GM12878 (cell line): ENCODE measurements around the gene DPF3. TPM values are rescaled to one million over a fixed set of nuclear protein-coding genes. Genes with fewer than 3 reads are reported as not detected.

Source experiments
- ATAC-seq: fragments of 200-7000 bp; cut with Tn5 transposase; 3 replicates; pipeline ENCODE4 v1.9.1; 2020; ENCODE audit warnings: mild to moderate bottlenecking, moderate library complexity
- BruUV-seq: library from RNA; stranded (reverse); fragments of 400-500 nt; replicated peaks from 2 replicates; lab custom pipeline; 2021; lab: Mats Ljungman, UMichigan
- CTCF ChIA-PET: fragments of 300-600 bp; sonication (Branson Sonifier 250); formaldehyde crosslinking; extraction: SDS; loops from one replicate; lab custom pipeline; 2021; ENCODE audit warnings: inconsistent platforms; lab: Yijun Ruan, JAX
- POLR2A ChIA-PET: fragments of 350-600 bp; formaldehyde crosslinking; extraction: SDS; loops from one replicate; lab custom pipeline; 2021; ENCODE audit warnings: inconsistent platforms; lab: Charles Lee
- RAD21 ChIA-PET: fragments of 300-600 bp; sonication (Branson Sonifier 250); formaldehyde crosslinking; loops from one replicate; lab custom pipeline; 2023; ENCODE audit warnings: antibody characterized with exemption; ENCODE audit not compliant: unreplicated experiment; lab: Charles Lee
- SMC1A ChIA-PET: fragments of 300-600 bp; sonication (Branson Sonifier 250); formaldehyde crosslinking; loops from one replicate; lab custom pipeline; 2023; ENCODE audit not compliant: unreplicated experiment, uncharacterized antibody; lab: Charles Lee
- DNase-seq: peaks from one replicate; pipeline ENCODE4 v3.0.0-alpha.2; 2011; ENCODE audit warnings: low read depth, low spot score
- FAIRE-seq: peaks from 3 replicates; lab custom pipeline; 2011; peaks lifted over from hg19 to GRCh38; lab: Jason Lieb, UNC
- H2AFZ ChIP-seq: 2 replicates; pipeline ENCODE4 v1.6.0; 2011; ENCODE audit warnings: low read depth, low read length, control low read depth; ENCODE audit not compliant: control insufficient read depth
- H3K27ac ChIP-seq: 2 replicates; pipeline ENCODE4 v1.5.1; 2011; ENCODE audit warnings: control low read depth; ENCODE audit not compliant: control insufficient read depth, insufficient read depth
- H3K27me3 ChIP-seq, 2 experiments: replicated peaks in 1 of 2; 2 replicates each; pipeline versions ENCODE4 v1.6.0 to v1.6.1; 2011; ENCODE audit warnings: low read length in 1 of 2; ENCODE audit not compliant: control insufficient read depth in 2 of 2, insufficient read depth in 2 of 2
- H3K36me3 ChIP-seq, 2 experiments: 2 replicates each; pipeline ENCODE4 v1.5.1; 2011; ENCODE audit warnings: low read length in 1 of 2; ENCODE audit not compliant: control insufficient read depth in 2 of 2, insufficient read depth in 2 of 2
- H3K4me1 ChIP-seq: 2 replicates; pipeline ENCODE4 v1.6.1; 2011; ENCODE audit warnings: mild to moderate bottlenecking, low read length, moderate library complexity, mixed read lengths; ENCODE audit not compliant: control insufficient read depth, insufficient read depth
- H3K4me2 ChIP-seq: 2 replicates; pipeline ENCODE4 v1.6.0; 2011; ENCODE audit warnings: control low read depth; ENCODE audit not compliant: control insufficient read depth, insufficient read depth
- H3K4me3 ChIP-seq: fragments of 200-600 bp; sonication (generic); 2 replicates; pipeline ENCODE4 v1.5.1; 2016
- H3K79me2 ChIP-seq: 2 replicates; pipeline ENCODE4 v1.6.0; 2011; ENCODE audit warnings: low read length; ENCODE audit not compliant: control insufficient read depth, insufficient read depth
- H3K9ac ChIP-seq: 2 replicates; pipeline ENCODE4 v1.8.0; 2011; ENCODE audit warnings: low read length, control low read depth, mixed read lengths; ENCODE audit not compliant: control insufficient read depth, insufficient read depth
- H3K9me3 ChIP-seq: replicated peaks from 3 replicates; pipeline ENCODE4 v1.5.1; 2011; ENCODE audit warnings: mild to moderate bottlenecking, low read length; ENCODE audit not compliant: control insufficient read depth, insufficient read depth
- H4K20me1 ChIP-seq: 2 replicates; pipeline ENCODE4 v1.6.0; 2011; ENCODE audit not compliant: control insufficient read depth, insufficient read depth
- BHLHE40 ChIP-seq, 2 experiments: fragments of 450-650 bp in 1 of 2; IDR thresholded peaks; 2 replicates each; pipeline ENCODE4 v1.6.1; 2011 to 2017; ENCODE audit warnings: low read depth in 2 of 2, borderline replicate concordance in 1 of 2, improper control_type of control experiment in 1 of 2, low read length in 1 of 2, mild to moderate bottlenecking in 1 of 2
- CBFB ChIP-seq: IDR thresholded peaks from 2 replicates; pipeline ENCODE4 v1.6.1; 2016; ENCODE audit warnings: antibody characterized with exemption, low read depth
- DPF2 ChIP-seq: fragments of 450-650 bp; IDR thresholded peaks from 2 replicates; pipeline ENCODE4 v1.6.1; 2017; ENCODE audit warnings: mild to moderate bottlenecking
- EED ChIP-seq: sonication (generic); IDR thresholded peaks from 2 replicates; pipeline ENCODE4 v1.6.1; 2016; ENCODE audit warnings: antibody characterized with exemption, low read depth
- EZH2 ChIP-seq: IDR thresholded peaks from 2 replicates; pipeline ENCODE4 v1.6.1; 2012; ENCODE audit warnings: low read depth, mild to moderate bottlenecking, control low read depth, inconsistent platforms, low read length, borderline replicate concordance; ENCODE audit not compliant: control insufficient read depth
- HCFC1 ChIP-seq: fragments of 150-350 bp; IDR thresholded peaks from 2 replicates; pipeline ENCODE4 v1.6.1; 2014; ENCODE audit warnings: low read length
- KLF5 ChIP-seq: fragments of 450-650 bp; IDR thresholded peaks from 2 replicates; pipeline ENCODE4 v1.6.1; 2014; ENCODE audit warnings: mild to moderate bottlenecking; ENCODE audit not compliant: partially characterized antibody
- NFYA ChIP-seq: IDR thresholded peaks from 2 replicates; pipeline ENCODE4 v1.6.1; 2011; ENCODE audit warnings: low read depth, mild to moderate bottlenecking, low read length, improper control_type of control experiment, borderline replicate concordance
- NKRF ChIP-seq: fragments of 450-650 bp; conservative IDR thresholded peaks from 2 replicates; pipeline ENCODE4 v1.6.1; 2017; ENCODE audit warnings: mild to moderate bottlenecking, moderate library complexity
- NR2C2 ChIP-seq: IDR thresholded peaks from 2 replicates; pipeline ENCODE4 v1.6.1; 2011; ENCODE audit warnings: borderline replicate concordance, low read depth; ENCODE audit not compliant: control insufficient read depth, insufficient read length
- SMAD5 ChIP-seq: IDR thresholded peaks from 2 replicates; pipeline ENCODE4 v1.6.1; 2016; ENCODE audit warnings: antibody characterized with exemption, low read depth
- SPI1 ChIP-seq: IDR thresholded peaks from 2 replicates; pipeline ENCODE4 v1.6.1; 2011; ENCODE audit warnings: low read depth, mild to moderate bottlenecking, low read length, moderate library complexity, borderline replicate concordance; ENCODE audit not compliant: insufficient read depth
- SREBF2 ChIP-seq: IDR thresholded peaks from 2 replicates; pipeline ENCODE4 v1.6.1; 2012; ENCODE audit warnings: mild to moderate bottlenecking, low read length
- TAF1 ChIP-seq: IDR thresholded peaks from 2 replicates; pipeline ENCODE4 v1.6.1; 2011; ENCODE audit warnings: mild to moderate bottlenecking, low read depth, low read length, borderline replicate concordance
- ZNF384 ChIP-seq: IDR thresholded peaks from 2 replicates; pipeline ENCODE4 v1.6.1; 2012; ENCODE audit warnings: low read depth, mild to moderate bottlenecking, low read length, improper control_type of control experiment, borderline replicate concordance
- WGBS: methylation state at CpG from one replicate; pipeline ENCODE4 v1.1.6; 2016; ENCODE audit warnings: low lambda C conversion rate; ENCODE audit not compliant: insufficient replicate concordance, insufficient coverage; ENCODE audit errors: missing lambda C conversion rate; 5-methylcytosine and 5-hydroxymethylcytosine counted together
- in situ Hi-C: fragments of 300-500 bp; cut with MboI; formaldehyde crosslinking; loops from 9 replicates; pipeline ENCODE4 v1.14.3; 2018; ENCODE audit warnings: mixed read lengths
- intact Hi-C: fragments of 100-400 bp; cut with micrococcal nuclease; formaldehyde crosslinking; loops from one replicate; pipeline ENCODE4 v1.14.2; 2022; ENCODE audit not compliant: unreplicated experiment
- polyA plus RNA-seq, 11 experiments: library from polyadenylated mRNA; depleted of rRNA in 4 of 11; unstranded in 6 of 11; stranded (reverse) in 5 of 11; fragments of >200 nt; fragmentation: Nextera tagmentation in 4 of 11; fragmentation: Illumina TruSeq in 1 of 11; extraction: Ambion mirVana in 4 of 11; extraction: Trizol in 1 of 11; gene quantifications; 1 replicate in 1 of 11; 2 replicates in 10 of 11; pipeline versions ENCODE4 v1.2.1 to v1.2.3, GENCODE V29; 2011 to 2016; ENCODE audit warnings: inconsistent platforms in 2 of 11, missing spikeins in 2 of 11, low read depth in 1 of 11
- total RNA-seq, 4 experiments: library from RNA; depleted of rRNA in 3 of 4; stranded (reverse); fragments of >200 nt in 3 of 4; fragmentation: Illumina TruSeq in 1 of 4; extraction: Trizol in 1 of 4; gene quantifications; 2 replicates each; pipeline versions ENCODE4 v1.2.1 to v1.2.3, GENCODE V29; 2013 to 2021
- TF ChIP-seq, protein P1 (sequence below): fragments of 450-650 bp; formaldehyde crosslinking; IDR thresholded peaks from 2 replicates; pipeline ENCODE4 v1.5.0; 2022; ENCODE audit warnings: mild to moderate bottlenecking, missing genetic modification characterization

The DPF3 gene
- total and polyA plus RNA-seq, 10 of the 15 experiments (the other 5 are each of a cell fraction or from before 2014, with no cell fraction given): 0.69 to 8.0 (median 2.2) TPM

DNA sequence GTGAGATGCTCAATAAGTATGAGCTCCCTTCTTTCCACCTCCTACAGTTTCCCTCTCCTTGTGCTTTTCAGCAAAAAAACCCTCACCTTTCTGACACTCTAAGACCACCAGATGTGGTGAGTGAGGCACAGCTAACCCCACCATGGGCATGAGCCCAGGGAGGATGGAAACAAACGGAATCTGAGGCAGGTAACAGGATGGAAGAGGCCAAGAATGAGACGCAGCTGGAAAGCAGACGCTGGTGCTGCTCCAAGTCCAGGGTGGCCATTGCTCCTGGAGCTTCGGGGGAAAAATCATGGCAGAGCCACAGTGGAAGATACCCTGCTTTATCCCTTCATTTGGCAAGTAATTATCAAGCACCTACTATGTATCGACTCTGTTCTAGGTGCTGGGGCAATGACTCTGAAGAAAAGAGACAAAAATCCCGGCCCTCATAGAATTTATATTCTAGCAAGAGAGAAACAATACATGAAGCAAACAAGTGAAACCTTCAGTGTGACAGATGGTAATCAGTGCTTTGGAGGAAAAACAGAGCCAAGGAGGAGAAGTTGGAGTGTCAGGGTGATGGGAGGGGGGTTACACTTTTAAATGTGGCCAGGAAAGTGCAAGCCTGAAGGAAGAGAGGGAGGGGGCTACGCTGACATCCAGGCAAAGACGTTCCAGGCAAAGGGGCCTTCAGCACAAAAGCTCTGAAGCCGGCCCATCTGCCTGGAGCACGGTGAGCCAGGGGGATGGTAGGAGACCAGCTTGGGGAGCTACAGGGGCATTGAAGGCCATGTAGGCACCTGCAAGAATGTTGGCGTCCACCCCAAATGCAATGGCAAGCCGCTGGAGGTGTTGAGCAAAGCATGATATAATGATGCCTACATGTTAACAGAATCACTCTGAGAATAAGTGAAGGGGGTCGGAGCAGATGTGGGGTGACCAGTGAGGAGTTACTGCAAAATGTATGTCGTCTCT is 154.2 kb downstream of the DPF3 start (continued):
- no peak for TF ChIP-seq SMAD5
- no peak for TF ChIP-seq EZH2
- no peak for TF ChIP-seq NFYA
- TF ChIP-seq, all 136 proteins: peak for 0

GRCh38 chr14:72738161-72738611 is 155.7 kb downstream of the DPF3 start:
- FAIRE-seq: no peak
- CTCF ChIA-PET: interaction anchor here (0.6 to 0.8 kb wide), 3 partner anchors 106 to 166 kb away, joined by 3 read pairs; no protein-coding TSS in a partner anchor
- no peak for DNase-seq
- Histone ChIP-seq H3K9ac (no peak overlapping the region), H3K4me3 (no peak overlapping the region), H3K4me1 (no peaks in the 10 kb centered on the region), H3K27me3 (no peaks in the 10 kb centered on the region; a peak in 1 of 4 replicates), H2AFZ (no peak overlapping the region), H4K20me1 (no peaks in the 10 kb centered on the region), H3K79me2 (no peaks in the 10 kb centered on the region), H3K36me3 (no peaks in the 10 kb centered on the region; a peak in 1 of 4 replicates), H3K9me3 (no peaks in the 10 kb centered on the region), H3K4me2 (no peak overlapping the region), H3K27ac (no peak overlapping the region)
- intact Hi-C loops: no loop called here
- ATAC-seq: no peak
- no TSS peak for BruUV-seq
- WGBS: 55% methylated on average over 6 of the region's 6 CpGs
- SMC1A ChIA-PET: interaction anchor here (1.0 to 1.3 kb wide), 4 partner anchors 18 to 171 kb away, joined by 3 to 4 read pairs (median 3); no protein-coding TSS in a partner anchor
- POLR2A ChIA-PET: no interaction called here
- in situ Hi-C loops: no loop called here
- RAD21 ChIA-PET: no interaction called here
- TF ChIP-seq SPI1 (no peak), NR2C2 (no peak), SREBF2 (no peak), EED (no peak), ZNF384 (no peak), SMAD5 (no peak), HCFC1 (no peak), NKRF (no peak), BHLHE40 (IDR thresholded peaks at IDR 0.05; ENCODE audit: borderline replicate concordance in 1 of 2, low read depth in 2 of 2, low read length in 1 of 2) (no peak), CBFB (no peak), DPF2 (no peak), KLF5 (no peak), TAF1 (no peak)
- TF ChIP-seq, protein P1, sequence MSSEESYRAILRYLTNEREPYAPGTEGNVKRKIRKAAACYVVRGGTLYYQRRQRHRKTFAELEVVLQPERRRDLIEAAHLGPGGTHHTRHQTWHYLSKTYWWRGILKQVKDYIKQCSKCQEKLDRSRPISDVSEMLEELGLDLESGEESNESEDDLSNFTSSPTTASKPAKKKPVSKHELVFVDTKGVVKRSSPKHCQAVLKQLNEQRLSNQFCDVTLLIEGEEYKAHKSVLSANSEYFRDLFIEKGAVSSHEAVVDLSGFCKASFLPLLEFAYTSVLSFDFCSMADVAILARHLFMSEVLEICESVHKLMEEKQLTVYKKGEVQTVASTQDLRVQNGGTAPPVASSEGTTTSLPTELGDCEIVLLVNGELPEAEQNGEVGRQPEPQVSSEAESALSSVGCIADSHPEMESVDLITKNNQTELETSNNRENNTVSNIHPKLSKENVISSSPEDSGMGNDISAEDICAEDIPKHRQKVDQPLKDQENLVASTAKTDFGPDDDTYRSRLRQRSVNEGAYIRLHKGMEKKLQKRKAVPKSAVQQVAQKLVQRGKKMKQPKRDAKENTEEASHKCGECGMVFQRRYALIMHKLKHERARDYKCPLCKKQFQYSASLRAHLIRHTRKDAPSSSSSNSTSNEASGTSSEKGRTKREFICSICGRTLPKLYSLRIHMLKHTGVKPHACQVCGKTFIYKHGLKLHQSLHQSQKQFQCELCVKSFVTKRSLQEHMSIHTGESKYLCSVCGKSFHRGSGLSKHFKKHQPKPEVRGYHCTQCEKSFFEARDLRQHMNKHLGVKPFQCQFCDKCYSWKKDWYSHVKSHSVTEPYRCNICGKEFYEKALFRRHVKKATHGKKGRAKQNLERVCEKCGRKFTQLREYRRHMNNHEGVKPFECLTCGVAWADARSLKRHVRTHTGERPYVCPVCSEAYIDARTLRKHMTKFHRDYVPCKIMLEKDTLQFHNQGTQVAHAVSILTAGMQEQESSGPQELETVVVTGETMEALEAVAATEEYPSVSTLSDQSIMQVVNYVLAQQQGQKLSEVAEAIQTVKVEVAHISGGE (CRISPR knock-in tag): no peak
